Panc1 (cell line): ENCODE data around the gene UBE2L6. TPM values are rescaled to one million over a fixed set of nuclear protein-coding genes. Genes with fewer than 3 reads are reported as not detected.

Source experiments
- ATAC-seq: fragments of 200-7000 bp; cut with Tn5 transposase; 2 replicates; pipeline ENCODE4 v1.9.1; 2020; ENCODE audit warnings: mild to moderate bottlenecking, moderate library complexity
- BruUV-seq: library from RNA; stranded (reverse); fragments of 400-500 nt; replicated peaks from 2 replicates; lab custom pipeline; 2021; lab: Mats Ljungman, UMichigan
- CTCF ChIA-PET: fragments of 300-600 bp; sonication (Branson Sonifier 250); formaldehyde crosslinking; loops from one replicate; lab custom pipeline; 2022; ENCODE audit warnings: antibody characterized with exemption; lab: Charles Lee
- POLR2A ChIA-PET: fragments of 300-600 bp; sonication (Branson Sonifier 250); formaldehyde crosslinking; loops from one replicate; lab custom pipeline; 2022; ENCODE audit warnings: antibody characterized with exemption; lab: Charles Lee
- DNase-seq: peaks from one replicate; pipeline ENCODE4 v3.0.0-alpha.2; 2010; ENCODE audit warnings: low read depth, low spot score
- H3K27ac ChIP-seq: 2 replicates; pipeline ENCODE4 v1.5.1; 2011; ENCODE audit warnings: mild to moderate bottlenecking, low read length, inconsistent platforms
- H3K27me3 ChIP-seq: fragments of 200-500 bp; sonication (Bioruptor generic); 2 replicates; pipeline ENCODE4 v1.6.0; 2014; ENCODE audit warnings: low read length, inconsistent platforms; ENCODE audit not compliant: control insufficient read depth, insufficient read depth
- H3K36me3 ChIP-seq: fragments of 200-500 bp; sonication (Bioruptor generic); 2 replicates; pipeline ENCODE4 v1.5.1; 2014; ENCODE audit warnings: inconsistent platforms, mild to moderate bottlenecking, low read length, moderate library complexity; ENCODE audit not compliant: control insufficient read depth, insufficient read depth
- H3K4me1 ChIP-seq: 2 replicates; pipeline ENCODE4 v1.5.1; 2011; ENCODE audit warnings: inconsistent platforms, mild to moderate bottlenecking, low read length, moderate library complexity; ENCODE audit not compliant: control insufficient read depth, insufficient read depth
- H3K4me3 ChIP-seq, 2 experiments: 2 replicates each; pipeline ENCODE4 v1.5.1; 2011 to 2012; ENCODE audit warnings: low read depth in 2 of 2, low read length in 2 of 2, mild to moderate bottlenecking in 2 of 2, inconsistent platforms in 1 of 2, moderate library complexity in 1 of 2
- H3K9me3 ChIP-seq: fragments of 200-500 bp; sonication (Bioruptor generic); 2 replicates; pipeline ENCODE4 v1.5.1; 2014; ENCODE audit warnings: low read depth, mild to moderate bottlenecking, inconsistent platforms, low read length, moderate library complexity; ENCODE audit not compliant: control insufficient read depth, insufficient read depth
- CTCF ChIP-seq: fragments of 450-650 bp; IDR thresholded peaks from 2 replicates; pipeline ENCODE4 v1.5.1; 2017; ENCODE audit warnings: mild to moderate bottlenecking
- POLR2AphosphoS5 ChIP-seq: IDR thresholded peaks from 2 replicates; pipeline ENCODE4 v1.6.1; 2012; ENCODE audit warnings: mild to moderate bottlenecking, low read depth, low read length, moderate library complexity
- REST ChIP-seq, 2 experiments: IDR thresholded peaks; 2 replicates each; pipeline ENCODE4 v1.6.1; 2011 to 2012; ENCODE audit warnings: low read depth in 2 of 2, control low read depth in 1 of 2, low read length in 1 of 2, mild to moderate bottlenecking in 1 of 2, moderate library complexity in 1 of 2; ENCODE audit not compliant: insufficient read depth in 1 of 2
- SIN3A ChIP-seq: IDR thresholded peaks from 2 replicates; pipeline ENCODE4 v1.6.1; 2012; ENCODE audit warnings: low read depth, mild to moderate bottlenecking, low read length, moderate library complexity, borderline replicate concordance; ENCODE audit not compliant: insufficient read depth
- TCF7L2 ChIP-seq: IDR thresholded peaks from 2 replicates; pipeline ENCODE4 v1.6.1; 2011; ENCODE audit warnings: mild to moderate bottlenecking, low read depth, low read length, inconsistent platforms
- in situ Hi-C: cut with HindIII; loops from 2 replicates; pipeline ENCODE4 v1.10.0; 2016; ENCODE audit warnings: low sequenced_read_pairs, low pct_unique_long_range_greater_than_20kb
- intact Hi-C: fragments of 100-400 bp; cut with micrococcal nuclease; formaldehyde crosslinking; loops from one replicate; pipeline ENCODE4 v1.10.0; 2022; ENCODE audit not compliant: unreplicated experiment
- total RNA-seq: library from RNA; stranded (reverse); gene quantifications from one replicate; pipeline ENCODE4 v1.2.1, GENCODE V29; 2021; ENCODE audit not compliant: unreplicated experiment

The UBE2L6 gene
- total RNA-seq, 1 experiment from 2014 or later = 19.1 TPM

GRCh38 chr11:57568330-57568766 is 876 bp upstream of the UBE2L6 start:
- BruUV-seq = no TSS peak
- ChIA-PET CTCF (interaction anchor here (0.7 to 3.5 kb wide), 5 partner anchors 14 to 1183 kb away, joined by 3 to 31 read pairs (median 3); no protein-coding TSS in a partner anchor), POLR2A (no interaction called here)
- intact Hi-C loops = loop anchor here (1.0 to 10.0 kb wide), 2 partner anchors 73 to 224 kb away; no protein-coding TSS in a partner anchor
- Histone ChIP-seq H3K4me1 (peaks cover 12% of the 10 kb centered on the region), H3K9me3 (no peaks in the 10 kb centered on the region), H3K36me3 (no peaks in the 10 kb centered on the region; the same call in 1 of the 2 replicates), H3K27me3 (no peaks in the 10 kb centered on the region), H3K4me3 (peak overlapping the region; percentile 68 to 82), H3K27ac (no peak overlapping the region)
- ATAC-seq = peak; percentile 40
- peak; percentile 47 for DNase-seq
- TF ChIP-seq POLR2AphosphoS5 = no peak
- no peak for TF ChIP-seq TCF7L2
- TF ChIP-seq CTCF = peak; percentile 97
- in situ Hi-C loops = no loop called here

- H3K4me3 ChIP-seq = peak overlapping the region; percentile 68 to 82
- ChIA-PET CTCF (interaction anchor here (2.2 to 3.5 kb wide), 2 partner anchors 74 to 77 kb away, joined by 12 to 31 read pairs; no protein-coding TSS in a partner anchor), POLR2A (no interaction called here)
- H3K36me3 ChIP-seq = no peaks in the 10 kb centered on the region; the same call in 1 of the 2 replicates
- TF ChIP-seq CTCF (no peak), POLR2AphosphoS5 (no peak), REST (IDR thresholded peaks at IDR 0.05; ENCODE audit: insufficient read depth in 1 of 2, low read depth in 2 of 2, low read length in 1 of 2) (no peak), SIN3A (no peak), TCF7L2 (no peak)
- H3K4me1 ChIP-seq = peaks cover 12% of the 10 kb centered on the region
- H3K9me3 ChIP-seq = no peaks in the 10 kb centered on the region
- H3K27ac ChIP-seq = peak overlapping the region; percentile 39
- ATAC-seq (peak; percentile 54), DNase-seq (no peak)
- in situ Hi-C loops (no loop called here), intact Hi-C loops (loop anchor here (10.0 kb wide), 1 partner anchor 222 kb away; no protein-coding TSS in a partner anchor)
- no peaks in the 10 kb centered on the region for H3K27me3 ChIP-seq
- BruUV-seq = no TSS peak
These were observed 462 bp downstream of the UBE2L6 start for GRCh38 chr11:57566905-57567514.
